Measurements from ENCODE around the gene MIEN1.
"Not testable (repeated sequence)": the region's sequence is repeated elsewhere in the genome, so short reads cannot be mapped to it uniquely, and the experiment has no call there.

Gene MIEN1

GRCh38 chr17:39755554-39756379, 25.4 kb upstream of the MIEN1 start:
- peak; percentile 54 for DNase-seq (ENCODE audit: low read depth)

DNA sequence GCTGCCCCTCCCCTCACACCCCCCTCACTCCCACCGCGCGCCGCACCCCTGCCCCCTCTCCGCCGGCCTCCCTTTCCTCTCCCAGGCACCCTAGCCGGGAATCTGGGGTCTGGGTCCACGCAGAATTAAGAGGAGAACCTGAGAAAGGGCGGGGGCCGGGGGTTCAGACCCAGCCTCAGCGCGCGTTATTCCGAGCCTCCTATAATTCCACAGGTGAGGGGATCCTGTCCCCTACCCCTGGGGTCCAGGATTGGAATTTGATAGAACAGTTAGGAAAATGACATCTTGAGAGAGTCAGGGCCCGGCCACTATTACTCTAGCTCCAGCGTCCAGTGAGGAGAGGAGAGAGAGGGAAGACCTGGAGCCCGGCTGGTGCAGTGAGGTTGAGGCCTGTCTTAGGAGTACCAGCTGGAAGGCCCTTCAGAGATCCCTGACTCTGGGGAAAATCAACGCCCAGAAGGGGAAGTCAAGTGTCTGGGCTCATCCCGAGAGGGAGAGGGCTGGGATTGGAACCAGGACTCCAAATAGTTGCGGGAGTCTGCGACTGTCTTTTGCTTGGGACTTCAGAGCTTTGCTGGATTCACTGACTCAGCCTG, 24.7 kb upstream of the MIEN1 start:
- no peak for DNase-seq (ENCODE audit: low read depth)

GRCh38 chr17:39754161-39754957, 24.0 kb upstream of the MIEN1 start:
- DNase-seq (ENCODE audit: low read depth) = peak; percentile 91

DNA sequence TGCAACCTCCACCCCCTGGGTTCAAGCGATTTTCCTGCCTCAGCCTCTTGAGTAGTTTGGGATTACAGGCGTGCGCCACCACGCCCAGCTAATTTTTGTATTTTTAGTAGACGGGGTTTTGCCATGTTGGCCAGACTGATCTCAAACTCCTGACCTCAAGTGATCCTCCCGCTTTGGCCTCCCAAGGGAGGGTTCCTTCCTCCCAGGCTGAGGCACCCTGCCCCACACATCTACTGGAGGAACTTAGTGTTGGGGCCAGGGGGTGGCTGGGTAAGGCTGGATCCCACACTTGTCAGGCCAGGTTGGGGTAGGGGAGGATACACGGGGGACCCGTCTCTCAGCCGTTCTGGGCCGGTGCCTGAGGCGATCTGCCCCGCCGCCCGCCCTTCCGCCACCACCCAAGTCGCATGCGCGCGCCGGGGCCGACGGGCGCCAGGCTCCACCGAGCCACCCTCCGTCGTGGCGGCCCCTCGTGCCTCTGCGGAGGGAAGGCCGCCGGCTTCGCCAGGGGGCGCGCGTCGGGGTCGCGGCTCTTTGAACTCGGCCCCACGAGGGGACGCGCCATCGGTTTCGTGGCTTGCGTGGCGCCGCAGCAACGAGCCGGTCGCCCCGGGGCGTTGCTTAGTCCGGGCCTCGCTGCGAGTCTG, 23.3 kb upstream of the MIEN1 start:
- peak; percentile 52 for DNase-seq (ENCODE audit: low read depth)

GRCh38 chr17:39752241-39752881, 22.0 kb upstream of the MIEN1 start:
- DNase-seq (ENCODE audit: low read depth) = no peak

- DNase-seq (ENCODE audit: low read depth) = no peak
These were observed 21.3 kb upstream of the MIEN1 start for GRCh38 chr17:39751637-39752036.

DNA sequence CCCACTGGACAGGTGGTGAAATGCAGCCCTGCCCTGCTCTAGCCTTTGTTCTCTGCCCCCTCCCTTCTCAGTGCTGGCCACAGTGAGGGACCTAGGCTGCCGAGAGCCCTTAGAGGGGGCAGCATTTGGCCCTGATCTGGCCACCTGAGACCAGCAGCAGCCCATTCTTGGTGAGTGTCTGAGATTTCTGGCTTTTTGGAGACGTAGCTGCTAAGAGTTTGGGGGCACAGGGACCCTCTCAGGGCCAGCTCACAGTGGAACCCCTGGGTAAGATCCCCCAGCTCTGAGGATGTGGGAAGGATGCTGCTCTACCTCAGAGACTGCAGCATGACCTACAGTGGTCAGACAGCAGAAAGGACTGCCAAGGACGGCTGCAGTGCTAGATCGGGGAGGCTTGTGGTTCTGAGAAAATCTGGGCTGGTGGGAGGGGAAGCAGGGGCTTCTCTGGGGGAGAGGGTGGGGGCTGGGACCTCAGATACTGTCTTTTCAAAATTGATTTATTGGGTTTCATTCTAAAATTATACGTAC, 20.7 kb upstream of the MIEN1 start:
- DNase-seq (ENCODE audit: low read depth) = no peak

DNA sequence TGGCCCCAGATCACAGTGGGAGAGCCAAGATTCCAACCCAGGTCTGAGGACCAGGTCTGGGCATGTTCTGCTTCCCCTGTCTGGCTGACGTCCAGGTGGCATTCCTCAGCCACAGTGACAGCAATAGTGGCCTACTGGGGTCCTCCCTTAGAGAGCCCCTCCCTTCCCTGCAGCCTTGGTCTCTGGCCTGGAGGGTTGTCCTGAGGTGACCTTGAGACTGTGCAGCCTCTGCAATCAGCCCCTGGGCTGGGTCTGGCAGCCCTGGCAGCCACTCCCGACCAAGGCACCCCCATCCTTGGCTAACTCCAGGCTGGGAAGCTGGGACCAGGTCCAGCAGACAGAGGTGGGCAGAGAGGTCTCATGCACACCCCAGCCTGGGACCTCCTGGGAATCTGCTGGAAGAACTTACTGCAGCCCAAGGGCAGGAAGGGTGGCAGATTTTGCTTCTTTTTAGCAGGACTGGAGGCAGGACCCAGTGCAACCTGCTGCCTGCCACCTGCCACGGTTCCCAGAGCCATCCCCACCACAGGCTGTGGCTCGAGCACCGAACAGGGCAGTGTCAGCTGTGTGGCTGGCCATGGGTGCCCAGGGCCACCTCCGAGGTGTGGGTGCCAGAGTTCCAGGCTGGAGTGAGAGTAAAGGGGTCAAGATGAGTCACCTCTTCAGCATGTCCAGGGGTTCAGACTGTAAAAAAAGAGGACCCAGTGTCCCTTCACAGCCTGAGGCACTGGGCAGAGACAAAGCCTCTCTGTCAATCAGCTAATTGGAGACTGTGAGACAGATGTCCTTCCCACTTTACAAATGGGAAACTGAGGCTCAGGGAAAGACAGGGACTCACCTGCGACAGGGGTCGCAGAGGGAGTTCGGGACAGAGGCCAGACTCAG, 20.0 kb upstream of the MIEN1 start:
- DNase-seq (ENCODE audit: low read depth) = no peak

GRCh38 chr17:39748444-39749034, 18.2 kb upstream of the MIEN1 start:
- not testable (repeated sequence) for DNase-seq (ENCODE audit: low read depth)

- no peak for DNase-seq (ENCODE audit: low read depth)
These were observed 17.4 kb upstream of the MIEN1 start for GRCh38 chr17:39747745-39748144.

DNA sequence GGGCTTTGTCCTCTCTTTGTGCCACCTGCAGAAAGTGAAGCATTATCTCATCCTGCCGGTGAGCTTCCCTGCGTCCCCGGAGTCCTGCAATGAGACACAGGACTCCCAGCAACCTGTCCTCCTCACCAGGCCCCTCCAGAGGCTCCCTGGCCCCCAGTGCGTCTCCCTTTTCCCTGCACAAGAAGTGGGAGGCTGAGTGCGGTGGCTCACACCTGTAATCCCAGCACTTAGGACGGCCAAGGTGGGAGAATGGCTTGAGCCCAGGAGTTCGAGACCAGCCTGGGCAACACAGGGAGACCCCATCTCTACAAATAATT, 15.8 kb upstream of the MIEN1 start:
- DNase-seq (ENCODE audit: low read depth) = no peak

GRCh38 chr17:39745335-39746144, 15.2 kb upstream of the MIEN1 start:
- DNase-seq (ENCODE audit: low read depth) = no peak

DNA sequence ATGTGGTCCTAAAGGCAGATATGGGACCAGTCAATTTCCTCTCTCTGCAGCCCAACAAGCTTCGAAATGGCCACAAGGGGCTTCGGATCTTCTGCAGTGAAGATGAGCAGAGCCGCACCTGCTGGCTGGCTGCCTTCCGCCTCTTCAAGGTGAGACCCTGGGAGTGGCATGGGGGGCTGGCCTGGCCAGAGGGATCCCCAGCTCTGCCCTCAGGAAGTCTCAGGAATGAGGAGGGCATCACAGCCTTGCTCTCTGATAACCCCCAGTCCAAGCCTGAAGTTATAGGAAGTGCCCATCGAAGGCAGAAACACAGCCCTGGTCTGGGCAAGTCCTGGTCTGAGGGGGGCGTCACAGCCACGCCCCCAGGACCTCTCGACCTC, 14.5 kb upstream of the MIEN1 start:
- no peak for DNase-seq (ENCODE audit: low read depth)

- DNase-seq (ENCODE audit: low read depth) = no peak
These were observed 13.9 kb upstream of the MIEN1 start for GRCh38 chr17:39744075-39744835.

GRCh38 chr17:39742856-39743436, 12.6 kb upstream of the MIEN1 start:
- DNase-seq (ENCODE audit: low read depth) = no peak

DNA sequence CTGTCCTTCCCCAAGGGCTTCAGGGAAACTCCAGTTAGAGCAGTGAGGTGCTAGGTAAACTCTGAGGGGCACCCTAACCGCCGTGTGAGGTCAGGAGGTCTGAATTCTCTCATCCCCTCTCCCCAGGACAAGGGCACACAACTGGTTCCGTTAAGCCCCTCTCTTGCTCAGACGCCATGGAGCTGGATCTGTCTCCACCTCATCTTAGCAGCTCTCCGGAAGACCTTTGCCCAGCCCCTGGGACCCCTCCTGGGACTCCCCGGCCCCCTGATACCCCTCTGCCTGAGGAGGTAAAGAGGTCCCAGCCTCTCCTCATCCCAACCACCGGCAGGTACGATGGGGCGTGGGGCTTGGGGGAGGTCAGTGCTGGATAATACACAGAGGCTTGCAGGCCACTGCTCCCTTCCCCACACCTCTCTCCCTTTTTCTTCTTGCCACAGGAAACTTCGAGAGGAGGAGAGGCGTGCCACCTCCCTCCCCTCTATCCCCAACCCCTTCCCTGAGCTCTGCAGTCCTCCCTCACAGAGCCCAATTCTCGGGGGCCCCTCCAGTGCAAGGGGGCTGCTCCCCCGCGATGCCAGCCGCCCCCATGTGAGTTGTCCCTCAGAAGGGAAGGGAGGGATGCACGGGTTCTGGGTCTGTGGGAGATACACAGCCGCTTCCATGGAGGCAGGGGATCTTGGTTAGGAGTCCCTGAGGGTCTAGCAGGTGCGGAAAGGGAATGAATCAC, 12.0 kb upstream of the MIEN1 start:
- no peak for DNase-seq (ENCODE audit: low read depth)

DNA sequence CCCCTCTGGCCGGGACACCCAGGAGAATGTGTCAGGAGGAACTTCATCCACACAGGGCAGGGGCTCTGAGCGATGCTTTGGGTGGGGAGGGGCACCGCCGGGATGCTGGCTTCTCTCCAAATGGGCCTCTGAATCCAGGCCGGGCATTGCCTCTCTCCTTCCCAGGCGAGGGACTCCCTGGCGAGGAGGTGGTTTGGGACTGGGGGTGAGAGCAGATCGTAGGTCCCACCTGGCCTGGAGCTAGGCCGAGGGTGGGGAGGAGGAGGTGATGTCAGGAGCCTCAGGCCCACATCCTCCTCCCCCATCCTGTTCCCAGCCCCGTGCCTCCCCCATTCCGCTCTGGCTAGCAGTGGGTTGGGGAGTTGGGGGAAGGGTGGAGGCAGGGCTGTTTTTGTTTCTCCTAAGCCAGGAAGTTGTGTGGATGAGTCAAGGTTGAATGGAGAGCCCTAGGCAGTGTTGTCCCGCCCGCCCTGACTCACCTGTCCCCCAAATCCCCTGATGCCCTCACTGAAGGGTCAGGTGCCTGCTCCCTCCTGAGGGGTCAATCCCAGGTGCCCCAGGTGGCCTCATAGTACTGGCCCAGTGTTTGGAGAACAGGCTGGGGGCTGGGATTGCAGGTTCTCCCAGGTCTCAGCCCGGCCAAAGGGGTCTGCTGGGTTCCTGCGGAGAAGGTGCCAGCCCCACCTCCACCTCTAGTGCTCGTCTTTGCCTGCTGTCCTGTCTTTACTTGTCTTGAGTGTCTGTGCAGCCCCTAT, 10.2 kb upstream of the MIEN1 start:
- no peak for DNase-seq (ENCODE audit: low read depth)

All from T follicular helper cell (primary cell).